G401 (cell line): ENCODE results near the gene DPP10. TPM values are rescaled to one million over a fixed set of nuclear protein-coding genes. Genes with fewer than 3 reads are reported as not detected.

Source experiments
- DNase-seq: peaks from one replicate; pipeline ENCODE4 v3.0.0-alpha.2; 2015; ENCODE audit warnings: low spot score
- in situ Hi-C: cut with HindIII; loops from 2 replicates; pipeline ENCODE4 v1.10.0; 2016; ENCODE audit warnings: low sequenced_read_pairs, mixed read lengths
- total RNA-seq: library from RNA; depleted of rRNA; stranded (reverse); fragments of >200 nt; shearing (Covaris generic); gene quantifications from 2 replicates; pipeline ENCODE4 v1.2.3, GENCODE V29; 2014

Gene DPP10
- total RNA-seq, 1 experiment from 2014 or later = not detected

- in situ Hi-C loops = no loop called here
- DNase-seq = no peak
These were observed 1396.1 kb downstream of the DPP10 start for GRCh38 chr2:115838539-115838938.

- in situ Hi-C loops = no loop called here
- DNase-seq = no peak
These were observed 1399.9 kb downstream of the DPP10 start for GRCh38 chr2:115842306-115842705.

- in situ Hi-C loops = no loop called here
- no peak for DNase-seq
These were observed 1405.8 kb downstream of the DPP10 start for GRCh38 chr2:115848192-115848591.

GRCh38 chr2:115867024-115867423 lies 1424.6 kb downstream of the DPP10 start:
- in situ Hi-C loops = no loop called here
- DNase-seq = no peak

- DNase-seq = no peak
- in situ Hi-C loops = no loop called here
These were observed 1432.0 kb downstream of the DPP10 start for GRCh38 chr2:115874427-115874826.

- in situ Hi-C loops = no loop called here
These were observed 1438.1 kb downstream of the DPP10 start for GRCh38 chr2:115880558-115880957.

GRCh38 chr2:115887209-115887776 lies 1444.9 kb downstream of the DPP10 start:
- no peak for DNase-seq
- in situ Hi-C loops = no loop called here

More at GRCh38 chr2:115880558-115880957, 1438.1 kb downstream of the DPP10 start:
- no peak for DNase-seq
